ENCODE results near the gene MLLT6.

MLLT6 gene

GRCh38 chr17:38752308-38753070, 47.4 kb downstream of the MLLT6 start, which contains the start of gene PSMB3:
TSS of gene PSMB3 (plus strand) at chr17:38752741. CDS start at chr17:38752827, 86 bp downstream.
- DNase-seq (ENCODE audit: extremely low spot score, insufficient read length, low read depth) (peak; percentile 92), FAIRE-seq (no peak)

- DNase-seq (ENCODE audit: extremely low spot score, insufficient read length, low read depth) = no peak
These were observed 48.0 kb downstream of the MLLT6 start for GRCh38 chr17:38753071-38753506.

GRCh38 chr17:38761612-38762011, 56.5 kb downstream of the MLLT6 start:
- no peak for FAIRE-seq
- no peak for DNase-seq (ENCODE audit: extremely low spot score, insufficient read length, low read depth)

More at GRCh38 chr17:38753071-38753506, 48.0 kb downstream of the MLLT6 start:
- no peak for FAIRE-seq

GRCh38 chr17:38762231-38762630, 57.2 kb downstream of the MLLT6 start:
- FAIRE-seq (no peak), DNase-seq (ENCODE audit: extremely low spot score, insufficient read length, low read depth) (no peak)

GRCh38 chr17:38766341-38766740, 61.3 kb downstream of the MLLT6 start:
- DNase-seq (ENCODE audit: extremely low spot score, insufficient read length, low read depth) (no peak), FAIRE-seq (no peak)

- DNase-seq (ENCODE audit: extremely low spot score, insufficient read length, low read depth) = no peak
- FAIRE-seq = no peak
These were observed 63.3 kb downstream of the MLLT6 start for GRCh38 chr17:38768417-38768816.

- DNase-seq (ENCODE audit: extremely low spot score, insufficient read length, low read depth) = no peak
- no peak for FAIRE-seq
These were observed 68.2 kb downstream of the MLLT6 start for GRCh38 chr17:38773258-38773657.

- no peak for DNase-seq (ENCODE audit: extremely low spot score, insufficient read length, low read depth)
- FAIRE-seq = no peak
These were observed 72.7 kb downstream of the MLLT6 start for GRCh38 chr17:38777641-38778250.

Measured in GM18507 (cell line).